GM21526 (cell line): Measurements from ENCODE around the gene AUTS2.

Experiments used
- ATAC-seq: cut with Tn5 transposase; IDR thresholded peaks from one replicate; pipeline ENCODE4 v1.9.1; 2021; ENCODE audit warnings: moderate library complexity; ENCODE audit not compliant: unreplicated experiment, low FRiP score

AUTS2 gene

DNA sequence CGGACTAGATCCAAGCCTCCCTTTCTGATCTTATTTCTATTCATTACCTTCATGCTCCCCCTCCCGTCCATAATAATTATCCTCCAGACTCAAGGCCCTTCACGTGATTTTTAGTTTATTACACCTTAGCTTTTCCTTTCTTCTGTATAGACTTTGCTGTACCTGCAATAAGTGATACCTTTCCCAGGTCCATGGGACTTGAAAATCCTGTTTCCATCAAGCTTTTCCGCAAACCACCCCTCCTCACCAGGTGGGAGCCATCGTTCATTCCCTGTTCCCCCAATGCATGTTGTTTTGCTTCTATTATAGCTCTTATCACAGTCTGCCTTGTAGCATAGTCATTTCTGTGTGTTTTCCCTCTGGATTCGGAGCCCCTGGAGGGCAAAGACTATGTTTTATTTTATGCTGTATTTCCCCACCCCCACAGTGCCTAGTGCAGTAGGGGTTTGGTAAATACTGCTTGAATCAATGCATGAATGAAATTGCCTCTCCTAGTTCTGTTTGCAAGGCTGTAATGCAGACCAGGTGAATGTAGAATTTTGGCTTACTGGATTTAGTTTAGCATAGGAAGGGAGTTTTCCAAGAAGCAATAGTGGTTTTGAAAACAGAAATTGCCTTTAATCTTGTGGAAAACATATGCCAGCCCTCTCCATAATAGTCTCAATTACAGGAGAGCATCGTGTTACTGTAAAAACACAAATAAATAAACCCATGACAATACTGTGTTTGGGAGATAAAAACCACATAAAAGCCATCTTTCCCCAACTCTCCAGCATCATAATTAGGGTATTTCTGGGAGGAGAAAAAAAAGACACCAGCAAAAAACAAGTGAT lies 213.4 kb downstream of the AUTS2 start:
- ATAC-seq: no peak

DNA sequence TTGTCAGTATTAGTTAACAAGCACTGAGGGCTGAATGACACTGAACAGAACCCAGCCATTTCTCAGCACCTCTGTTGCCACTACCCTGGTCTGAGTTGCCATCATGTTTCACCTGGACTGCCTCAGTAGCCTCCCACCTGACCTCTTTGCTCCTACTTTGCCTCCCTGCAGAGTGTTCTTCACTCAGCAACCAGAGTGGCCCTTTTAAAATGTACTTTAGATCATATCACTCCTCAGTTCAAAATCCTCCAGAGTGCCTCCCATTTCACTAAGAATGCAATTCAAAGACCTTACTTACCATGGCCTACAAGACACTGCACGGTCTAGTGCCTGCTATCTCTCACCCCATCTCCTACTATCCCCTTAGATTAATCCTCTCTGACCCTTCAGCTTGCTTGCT lies 214.5 kb downstream of the AUTS2 start:
- no peak for ATAC-seq

DNA sequence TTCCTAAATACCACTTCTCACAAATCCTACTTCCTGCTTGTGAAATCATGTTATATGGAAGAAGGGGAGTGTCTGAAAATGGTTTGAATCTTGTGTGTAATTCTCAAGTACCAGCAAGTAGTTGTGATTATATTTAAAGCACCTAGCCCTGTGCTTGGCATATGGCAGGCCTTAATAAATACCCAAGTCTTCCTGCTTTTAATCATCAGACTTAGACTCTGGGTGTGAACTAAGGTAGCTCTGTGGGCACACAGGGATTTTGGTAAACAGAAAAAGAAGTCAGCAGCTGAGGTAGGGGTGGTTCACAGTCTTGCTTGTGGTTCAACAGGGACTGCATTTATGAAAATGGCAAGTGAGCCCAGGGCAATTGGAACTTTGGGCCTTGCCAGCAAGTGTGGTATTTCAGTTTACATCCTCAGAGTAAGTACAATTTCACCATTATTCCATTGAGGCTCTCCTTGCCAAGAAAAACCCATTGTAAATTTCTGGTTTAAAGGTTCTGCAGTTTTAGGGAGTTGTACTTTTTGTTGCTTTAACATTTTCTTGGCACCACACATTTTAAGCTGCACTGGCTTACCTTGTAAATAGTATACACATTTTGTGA lies 215.5 kb downstream of the AUTS2 start:
- no peak for ATAC-seq

DNA sequence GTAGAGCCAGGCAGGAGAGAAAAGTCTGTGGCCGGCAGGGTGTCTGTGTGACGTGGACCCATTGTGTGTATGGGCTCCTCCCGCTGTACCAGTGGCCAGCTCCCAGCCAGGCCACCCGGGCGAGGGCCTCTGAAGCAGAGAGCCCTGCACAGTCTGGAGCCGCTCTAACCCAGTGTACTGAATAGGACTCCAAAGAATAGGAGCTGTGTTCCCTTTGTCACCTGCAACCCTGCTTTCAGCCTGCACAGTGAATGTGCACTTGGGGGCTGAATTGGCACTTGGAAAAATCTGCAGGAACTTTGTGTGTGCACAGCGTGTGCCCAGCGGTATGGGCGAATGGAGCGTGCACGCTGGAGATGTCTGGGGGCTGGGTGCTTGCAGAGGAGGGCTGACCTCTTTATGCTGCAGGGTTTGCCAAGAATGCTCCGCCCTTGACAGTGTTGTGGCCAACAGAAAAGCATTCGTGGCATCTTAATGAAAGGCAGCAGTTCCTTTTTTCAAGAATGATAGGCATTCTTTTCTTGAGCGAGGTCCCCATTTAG lies 216.2 kb downstream of the AUTS2 start:
- no peak for ATAC-seq

DNA sequence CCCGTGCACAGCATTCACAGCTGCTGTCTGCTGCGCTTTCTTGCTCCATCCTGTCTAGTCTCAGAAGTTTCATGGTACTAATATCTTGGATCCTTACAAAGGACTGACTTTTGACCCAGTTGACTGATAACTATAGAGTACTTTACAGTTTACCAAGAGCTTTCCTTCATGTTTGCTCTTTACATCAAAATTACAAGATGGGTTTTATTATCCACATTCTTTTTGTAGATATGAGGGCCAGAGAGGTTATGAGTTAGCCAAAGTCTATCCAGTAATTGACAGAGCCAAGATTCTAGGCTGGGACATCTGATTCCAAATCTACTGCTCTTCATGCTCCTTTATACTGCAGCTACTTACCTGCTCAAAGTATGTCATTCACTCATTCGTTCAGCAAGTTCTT lies 218.2 kb downstream of the AUTS2 start:
- ATAC-seq: no peak

DNA sequence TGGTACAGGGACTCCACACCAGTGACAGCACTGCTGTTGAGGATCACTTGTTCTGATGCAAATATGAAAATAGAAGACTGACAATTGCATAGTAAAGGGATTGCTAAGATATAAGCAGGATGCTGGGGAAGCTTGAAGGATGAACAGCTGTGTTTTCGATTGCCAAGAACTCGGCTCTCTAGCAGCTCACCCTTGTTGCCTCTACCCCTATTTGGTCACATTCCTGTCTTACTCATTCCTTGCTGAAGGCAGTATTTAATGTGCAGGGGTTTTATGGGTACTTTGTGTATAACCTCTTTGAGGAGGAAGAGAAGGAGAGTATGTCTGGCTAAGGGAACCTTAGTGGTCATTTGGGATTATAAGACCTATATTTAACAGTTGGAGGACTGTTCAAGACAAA lies 218.8 kb downstream of the AUTS2 start:
- no peak for ATAC-seq

DNA sequence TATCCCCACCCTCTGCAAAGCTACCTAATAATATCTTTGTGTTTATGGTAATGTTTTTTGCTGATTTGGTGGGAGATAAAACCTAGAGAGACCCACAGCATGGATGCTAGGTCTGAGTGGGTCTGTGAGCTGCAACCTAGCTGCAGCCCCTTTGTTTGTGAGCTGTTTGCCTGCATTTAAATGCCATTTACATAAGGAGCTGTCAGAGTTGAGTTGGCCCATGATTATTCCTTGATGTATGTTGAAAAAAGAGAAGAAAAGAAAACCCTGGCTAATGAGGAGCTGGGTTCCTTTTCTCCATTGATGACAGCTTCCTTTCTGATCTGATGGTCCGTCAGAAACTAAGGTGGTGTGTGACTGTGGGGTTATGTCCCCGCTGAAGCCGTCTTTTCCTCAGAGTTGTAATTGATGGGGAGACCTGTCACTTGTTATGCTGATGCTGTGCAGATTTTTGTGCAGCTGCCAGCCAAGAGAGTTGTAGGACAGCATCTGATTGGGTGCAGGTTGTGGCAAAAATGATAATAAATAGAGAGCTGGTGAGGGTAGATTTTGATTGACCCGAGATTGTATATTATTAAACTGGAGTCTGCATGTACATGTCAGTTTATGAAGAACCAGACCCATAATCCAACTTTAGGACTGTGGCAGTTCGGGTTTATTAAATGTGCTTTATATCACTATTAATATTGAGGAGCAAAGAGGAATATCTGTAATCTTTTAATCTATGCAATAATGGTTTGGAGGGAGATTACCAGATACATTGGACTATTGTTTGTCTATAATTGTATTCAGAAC lies 219.8 kb downstream of the AUTS2 start:
- ATAC-seq: no peak

DNA sequence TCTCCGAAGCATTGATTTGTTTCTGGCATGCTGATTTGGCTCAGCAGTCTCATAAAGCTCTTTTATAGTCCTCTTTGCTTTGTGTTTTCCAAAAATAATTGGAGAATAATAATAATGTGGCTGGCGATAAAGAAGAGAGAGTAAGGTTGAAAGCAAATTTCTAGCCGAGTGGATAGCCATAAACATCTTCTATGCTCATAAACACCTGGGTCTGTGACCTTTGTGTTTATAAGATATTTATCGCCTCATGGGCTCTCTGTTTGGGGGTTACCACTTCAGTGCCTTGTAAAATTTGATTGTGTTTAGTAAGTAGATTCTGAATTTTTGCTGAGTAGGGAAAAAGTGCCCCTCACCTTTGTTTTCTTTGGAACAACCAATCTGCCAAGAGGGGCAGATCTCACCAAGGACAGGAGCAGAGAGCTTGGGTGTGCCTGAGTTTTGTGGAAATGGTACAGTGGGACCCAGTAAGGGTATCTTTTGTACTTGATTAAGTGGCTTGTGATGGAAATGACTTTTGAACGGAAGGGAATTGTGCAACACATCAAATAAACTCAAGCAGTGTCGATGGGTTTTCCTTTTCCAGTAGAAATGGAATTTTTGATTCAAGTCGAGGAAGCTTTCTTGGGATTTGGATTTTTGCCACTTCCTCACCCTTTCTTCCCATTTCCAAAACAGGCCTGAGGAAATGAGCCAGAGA lies 220.5 kb downstream of the AUTS2 start:
- no peak for ATAC-seq

DNA sequence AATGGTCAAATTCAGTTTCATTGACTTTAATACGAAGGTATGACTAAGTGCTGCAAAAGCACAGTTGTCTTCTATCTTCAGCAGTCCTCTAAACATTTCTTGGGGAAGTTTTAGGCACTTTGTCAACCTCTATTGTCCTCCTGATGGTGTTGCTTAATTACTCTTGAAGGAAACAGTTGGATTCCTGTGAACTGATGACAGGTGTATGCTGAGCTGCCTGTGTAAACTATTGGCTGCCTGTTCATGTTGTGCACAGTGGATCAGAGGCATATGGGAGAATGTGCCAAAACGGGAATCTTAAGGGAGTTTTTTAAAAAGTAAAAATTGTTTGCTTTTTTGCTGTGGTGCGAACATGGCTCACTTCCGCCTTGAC lies 221.0 kb downstream of the AUTS2 start:
- no peak for ATAC-seq

DNA sequence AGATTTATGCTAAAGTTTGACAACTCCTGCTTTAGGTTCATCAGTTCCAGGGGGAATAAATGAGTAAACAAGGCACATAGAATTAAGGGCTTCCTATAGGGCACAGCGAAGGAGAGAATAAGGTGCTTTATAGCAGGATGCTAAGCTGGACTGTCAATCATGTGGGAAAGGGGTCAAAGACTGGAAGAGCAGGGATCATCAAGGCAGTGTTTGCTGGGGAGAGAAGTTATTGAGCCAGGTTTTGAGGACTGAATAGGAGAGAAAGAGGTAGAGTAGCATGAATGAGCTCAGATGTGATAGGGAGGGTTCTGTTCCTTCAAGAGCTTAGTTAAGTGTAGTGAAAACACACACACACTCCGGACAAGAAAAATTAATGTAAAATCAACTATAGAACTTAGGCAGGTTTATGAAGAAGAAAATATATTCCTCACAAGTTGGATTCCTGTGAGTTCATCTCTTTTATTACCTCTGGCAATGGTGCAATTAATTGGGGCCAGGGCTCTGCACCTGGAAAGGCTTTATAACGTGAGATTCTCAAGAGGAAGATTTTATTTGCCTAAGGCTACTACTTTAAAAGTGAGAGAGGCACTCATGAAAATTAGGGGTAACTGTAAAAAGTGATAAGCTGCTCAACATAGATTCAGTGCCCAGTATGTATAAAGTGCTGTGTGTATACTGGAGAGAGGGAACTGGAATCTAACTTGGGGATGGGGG lies 222.4 kb downstream of the AUTS2 start:
- ATAC-seq: no peak

DNA sequence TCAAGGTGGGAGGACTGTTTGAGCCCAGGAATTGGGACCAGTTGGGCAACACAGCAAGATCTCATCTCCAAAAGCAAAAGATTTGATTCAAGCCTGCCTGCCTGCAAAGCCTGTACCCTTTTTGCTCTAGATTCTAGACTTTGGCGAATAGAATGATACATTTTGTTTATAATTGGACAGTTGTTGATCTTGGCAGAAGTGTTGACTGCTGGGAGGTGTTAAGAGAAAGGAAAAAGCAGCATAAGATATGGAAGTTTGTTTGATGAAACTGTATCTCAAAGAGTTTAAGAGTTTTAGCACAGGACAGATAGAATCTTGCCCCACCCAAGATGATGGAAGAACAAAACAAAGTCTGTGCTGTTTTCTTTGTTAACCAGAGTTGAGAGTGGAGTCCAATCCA lies 224.1 kb downstream of the AUTS2 start:
- no peak for ATAC-seq

DNA sequence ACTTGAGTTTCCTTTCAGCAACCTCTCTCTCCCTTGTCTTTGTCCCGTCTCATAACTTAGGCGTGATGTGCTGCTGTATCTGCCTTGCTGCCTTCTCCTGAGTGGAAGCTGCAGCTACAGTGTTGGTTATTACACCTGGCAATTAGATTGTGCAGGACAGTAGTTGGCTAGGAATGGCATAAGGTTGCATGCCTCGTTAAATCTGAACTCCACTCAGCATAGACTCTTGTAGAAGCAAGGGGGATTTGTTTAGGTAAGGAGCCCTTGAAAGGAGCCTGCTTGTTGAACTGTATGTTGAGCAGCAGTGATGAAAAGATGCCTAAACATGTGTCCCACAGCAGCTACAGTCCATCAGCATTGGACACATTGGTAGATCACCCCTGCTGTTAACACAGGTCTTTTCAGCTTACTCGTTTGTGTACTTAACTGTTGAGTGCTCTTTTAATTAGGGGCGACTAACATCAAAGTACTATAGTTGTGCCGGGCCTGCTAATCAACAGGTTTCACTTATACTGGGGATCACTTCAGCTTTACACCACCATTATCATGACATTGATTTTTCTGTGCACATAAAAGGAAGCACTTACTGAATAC lies 225.0 kb downstream of the AUTS2 start:
- ATAC-seq: no peak

DNA sequence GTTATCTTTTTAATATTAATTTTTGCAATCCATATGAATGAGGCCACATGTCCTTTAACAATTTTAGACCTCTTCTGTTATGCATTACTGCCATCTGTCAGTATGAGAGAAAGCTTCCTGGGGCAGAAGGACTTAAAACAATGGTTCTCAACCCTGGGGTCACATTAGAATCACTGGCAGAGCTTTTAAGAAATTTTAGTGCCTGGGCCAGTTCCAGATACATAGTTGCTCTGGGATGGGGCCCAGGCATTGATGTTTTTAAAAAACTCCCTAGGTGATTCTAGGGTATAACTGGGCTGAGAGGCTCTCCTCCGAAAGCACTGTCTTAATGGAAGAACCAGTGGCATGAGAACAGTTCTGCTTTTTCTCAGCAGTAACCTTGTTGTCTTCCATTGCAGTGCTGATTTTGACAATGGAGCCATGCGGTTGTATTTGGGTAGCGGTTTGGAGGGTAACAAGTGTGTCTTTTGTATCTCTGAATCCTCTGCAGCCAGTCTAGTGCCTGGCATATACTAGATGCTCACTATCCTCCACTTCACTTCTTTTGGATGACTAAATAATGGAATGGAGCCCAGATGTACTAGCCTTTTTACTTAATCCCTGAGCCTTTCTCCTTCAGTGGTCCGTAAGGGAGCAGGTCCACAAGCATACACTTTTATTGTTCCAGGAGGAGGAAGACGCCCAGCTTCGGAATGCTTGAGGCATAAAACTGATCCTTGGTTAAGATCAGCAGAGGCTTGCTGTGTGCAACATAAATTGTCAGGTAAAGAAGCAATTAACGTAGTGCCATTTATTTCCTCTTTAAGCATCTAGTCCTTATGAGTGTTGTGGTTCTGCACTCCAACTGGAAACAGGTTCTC lies 227.1 kb downstream of the AUTS2 start:
- no peak for ATAC-seq

DNA sequence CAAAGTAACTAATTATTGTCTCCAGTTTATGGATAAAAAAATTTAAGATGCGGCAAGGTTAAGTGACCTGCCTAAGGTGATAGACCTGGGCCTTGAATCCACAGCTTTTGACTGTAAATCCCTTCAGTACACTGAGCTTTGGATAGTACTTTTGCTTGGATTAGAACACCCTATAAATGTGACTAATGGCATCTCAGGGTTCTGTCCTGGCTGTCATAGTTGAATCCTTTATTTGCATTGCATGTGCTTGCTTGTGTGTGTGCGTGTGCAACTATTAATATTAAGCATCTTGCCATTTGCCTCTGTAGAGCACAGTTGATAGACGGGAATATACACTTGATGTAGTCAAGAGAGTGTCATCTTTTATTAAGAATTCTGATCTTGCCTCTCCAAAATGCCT lies 228.0 kb downstream of the AUTS2 start:
- no peak for ATAC-seq

DNA sequence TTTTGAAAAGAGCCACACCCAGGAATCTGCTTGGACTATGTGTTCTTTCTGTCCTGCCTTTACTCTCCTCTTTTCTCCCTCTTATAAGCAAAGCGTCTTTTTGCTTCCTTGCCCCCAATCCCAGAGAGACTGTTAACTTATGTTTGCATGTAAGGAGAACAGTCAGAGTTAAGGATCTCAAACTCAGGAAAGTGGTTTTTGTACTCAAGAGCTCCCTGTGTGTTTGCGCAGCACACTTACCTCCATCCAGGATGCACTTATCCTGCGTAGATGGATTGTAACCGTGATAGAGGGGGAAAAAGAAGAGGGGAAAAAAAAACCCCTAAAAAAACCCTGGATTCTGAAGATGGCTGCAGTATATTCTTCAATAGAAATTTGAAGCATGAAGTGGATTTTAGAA lies 228.9 kb downstream of the AUTS2 start:
- ATAC-seq: no peak

DNA sequence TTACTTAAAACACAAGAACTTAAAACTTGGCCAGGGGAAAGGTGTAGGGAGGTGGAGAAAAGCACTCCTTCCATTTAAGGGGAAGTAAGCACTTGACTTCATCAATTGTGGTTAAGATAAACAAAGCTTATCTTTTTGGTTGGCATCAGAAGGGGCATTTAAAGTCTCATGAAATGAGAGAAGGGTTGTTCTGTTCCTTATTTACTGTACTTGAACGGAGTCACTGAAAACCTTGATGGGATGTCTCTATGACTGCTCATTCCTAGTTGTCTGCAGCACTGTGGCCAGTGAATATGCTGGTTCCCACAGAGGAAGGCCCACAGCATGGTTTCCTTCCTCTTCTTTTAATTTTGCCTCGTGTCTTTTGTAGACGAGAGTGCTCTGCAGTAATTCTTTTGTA lies 229.3 kb downstream of the AUTS2 start:
- ATAC-seq: no peak

DNA sequence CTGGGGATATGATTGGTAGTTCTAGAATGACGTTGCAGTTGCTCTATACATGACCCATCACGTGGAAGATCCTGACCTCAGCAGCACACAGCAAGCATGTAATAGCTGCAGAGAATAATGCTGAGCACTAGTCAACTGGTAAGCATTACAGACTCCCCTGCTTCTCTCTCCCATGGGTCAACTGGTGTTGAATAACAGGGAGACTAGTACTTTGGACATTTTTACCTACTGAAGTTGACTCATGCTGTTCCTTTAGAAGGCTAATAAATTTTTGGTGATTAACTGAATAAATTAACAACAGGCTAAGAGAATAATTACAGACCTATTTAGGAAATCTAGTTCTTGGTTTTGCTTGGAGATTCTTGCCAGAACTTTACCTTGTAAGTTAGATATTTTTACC lies 234.1 kb downstream of the AUTS2 start:
- ATAC-seq: no peak

DNA sequence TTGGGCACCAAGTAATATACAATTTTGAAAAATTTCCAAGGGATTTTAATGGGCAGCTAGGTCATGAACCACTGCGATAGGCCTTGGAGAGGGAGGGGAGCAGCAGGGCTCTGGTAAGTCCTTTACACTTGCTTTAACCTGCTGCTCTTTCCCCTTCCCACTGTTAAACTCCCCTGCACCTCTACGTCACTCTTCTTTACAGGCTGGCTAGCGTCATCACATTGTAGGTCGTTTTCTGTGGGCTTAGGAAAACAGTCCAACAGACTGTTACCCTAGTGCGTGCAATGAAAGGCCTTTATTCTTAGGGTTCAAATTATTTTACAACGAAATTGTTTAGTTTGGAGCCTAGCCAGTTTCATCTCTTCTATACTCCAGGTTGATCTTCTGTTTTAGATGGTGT lies 235.7 kb downstream of the AUTS2 start:
- no peak for ATAC-seq

DNA sequence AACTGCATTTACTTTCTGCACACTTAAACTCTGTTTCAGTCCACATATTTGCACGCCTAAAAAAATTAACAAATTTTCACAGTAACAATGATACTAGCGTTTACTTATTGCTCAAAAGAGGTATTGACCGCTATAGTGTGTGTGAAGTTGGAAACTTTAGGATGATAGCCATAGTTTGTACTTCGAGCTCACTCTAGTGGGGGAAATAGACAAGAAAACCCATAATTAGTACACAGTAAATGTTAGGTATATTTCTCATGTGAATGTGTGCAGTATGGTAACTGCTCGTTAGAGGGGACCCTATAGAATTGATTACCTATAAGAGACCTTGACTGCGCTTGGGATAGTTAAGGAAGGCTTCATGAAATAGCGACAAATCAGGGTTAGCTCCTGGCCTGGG lies 238.4 kb downstream of the AUTS2 start:
- ATAC-seq: no peak
